ENCODE measurements around the gene POU6F2. TPM values are rescaled to one million over a fixed set of nuclear protein-coding genes. Genes with fewer than 3 reads are reported as not detected.

POU6F2 gene
- total RNA-seq, 6 experiments from 2014 or later: 0.12 to 2.1 (median 0.64) TPM; not detected in 2

- no peaks in the 10 kb centered on the region for H3K36me3 ChIP-seq
- H3K27me3 ChIP-seq: no peaks in the 10 kb centered on the region
- DNase-seq (no peak), ATAC-seq (no peak)
- no peaks in the 10 kb centered on the region for H3K9me3 ChIP-seq
- H3K4me3 ChIP-seq: no peak overlapping the region
- no peak for TF ChIP-seq POLR2A (IDR thresholded peaks at IDR 0.05)
- TF ChIP-seq CTCF (IDR thresholded peaks at IDR 0.05): no peak
- no peak overlapping the region for H3K27ac ChIP-seq
- WGBS (ENCODE audit: insufficient coverage, low coverage, low lambda C conversion rate, missing lambda C conversion rate): 56% methylated on average over 4 of the region's 4 CpGs
- no peaks in the 10 kb centered on the region for H3K4me1 ChIP-seq
- intact Hi-C loops (cut with DNase I): no loop called here
Observed at GRCh38 chr7:39461263-39461820, 483.6 kb downstream of the POU6F2 start.

GRCh38 chr7:39463252-39463651 is 485.5 kb downstream of the POU6F2 start:
- ATAC-seq (no peak), DNase-seq (no peak)
- H3K4me3 ChIP-seq: no peak overlapping the region
- no peaks in the 10 kb centered on the region for H3K4me1 ChIP-seq
- no peak overlapping the region for H3K27ac ChIP-seq
- WGBS (ENCODE audit: insufficient coverage, low coverage, low lambda C conversion rate, missing lambda C conversion rate): 75% methylated on average over 3 of the region's 3 CpGs
- TF ChIP-seq POLR2A (IDR thresholded peaks at IDR 0.05): no peak
- TF ChIP-seq CTCF (IDR thresholded peaks at IDR 0.05): no peak
- no peaks in the 10 kb centered on the region for H3K36me3 ChIP-seq
- H3K9me3 ChIP-seq: no peaks in the 10 kb centered on the region
- no peaks in the 10 kb centered on the region for H3K27me3 ChIP-seq
- intact Hi-C loops (cut with DNase I): no loop called here

GRCh38 chr7:39464350-39465054 is 486.8 kb downstream of the POU6F2 start:
- WGBS (ENCODE audit: insufficient coverage, low coverage, low lambda C conversion rate, missing lambda C conversion rate): 76% methylated on average over 15 of the region's 16 CpGs
- Histone ChIP-seq H3K4me1 (no peaks in the 10 kb centered on the region), H3K9me3 (no peaks in the 10 kb centered on the region), H3K27ac (no peak overlapping the region), H3K4me3 (peak overlapping the region in 1 of 3 donors; percentile 30), H3K36me3 (no peaks in the 10 kb centered on the region), H3K27me3 (no peaks in the 10 kb centered on the region)
- DNase-seq (no peak), ATAC-seq (peak in 2 of 4 donors; percentile 25 to 29)
- TF ChIP-seq POLR2A (IDR thresholded peaks at IDR 0.05) (no peak), CTCF (IDR thresholded peaks at IDR 0.05) (no peak)
- intact Hi-C loops (cut with DNase I): no loop called here

GRCh38 chr7:39465055-39465929 is 487.6 kb downstream of the POU6F2 start:
- intact Hi-C loops (cut with DNase I): no loop called here
- ATAC-seq: peak; percentile 91 to 98 (median 94)
- 17% methylated on average over 16 of the region's 18 CpGs for WGBS (ENCODE audit: insufficient coverage, low coverage, low lambda C conversion rate, missing lambda C conversion rate)

More at GRCh38 chr7:39465055-39465929, 487.6 kb downstream of the POU6F2 start:
- Histone ChIP-seq H3K36me3 (no peaks in the 10 kb centered on the region), H3K27ac (no peak overlapping the region), H3K27me3 (no peaks in the 10 kb centered on the region), H3K9me3 (no peaks in the 10 kb centered on the region), H3K4me1 (no peaks in the 10 kb centered on the region), H3K4me3 (peak overlapping the region in 1 of 3 donors; percentile 30)
- DNase-seq: peak in 1 of 3 donors; percentile 60
- TF ChIP-seq CTCF (IDR thresholded peaks at IDR 0.05) (peak; percentile 68 to 82 (median 79)), POLR2A (IDR thresholded peaks at IDR 0.05) (no peak)

Data from right lobe of liver (tissue), 6 donors.